Neuronal stem cell (in vitro differentiated cells): ENCODE measurements around the gene YPEL5.
"Not testable (repeated sequence)": the region's sequence is repeated elsewhere in the genome, so short reads cannot be mapped to it uniquely, and the experiment has no call there.

Experiments
- DNase-seq: peaks from one replicate; pipeline ENCODE4 v3.0.0-alpha.2; 2013; ENCODE audit warnings: low spot score
- H2AFZ ChIP-seq: one replicate; pipeline ENCODE4 v1.6.1; 2013; ENCODE audit warnings: mild to moderate bottlenecking, low read length, inconsistent platforms
- H2AK5ac ChIP-seq: 2 replicates; pipeline ENCODE4 v1.6.1; 2013; ENCODE audit warnings: low read depth, mild to moderate bottlenecking, inconsistent platforms, low read length, moderate library complexity, mixed read lengths
- H2BK120ac ChIP-seq: 2 replicates; pipeline ENCODE4 v1.6.1; 2013; ENCODE audit warnings: low read depth, mild to moderate bottlenecking, inconsistent platforms, low read length, moderate library complexity, mixed read lengths
- H2BK12ac ChIP-seq: one replicate; pipeline ENCODE4 v1.6.1; 2013; ENCODE audit warnings: low read length, inconsistent platforms
- H2BK15ac ChIP-seq: 2 replicates; pipeline ENCODE4 v1.6.1; 2013; ENCODE audit warnings: mild to moderate bottlenecking, low read length, inconsistent platforms, mixed read lengths
- H2BK5ac ChIP-seq: one replicate; pipeline ENCODE4 v1.6.1; 2013; ENCODE audit warnings: inconsistent platforms, mild to moderate bottlenecking, low read length, moderate library complexity
- H3K14ac ChIP-seq: one replicate; pipeline ENCODE4 v1.6.1; 2013; ENCODE audit warnings: low read length, inconsistent platforms
- H3K18ac ChIP-seq: 2 replicates; pipeline ENCODE4 v1.6.1; 2013; ENCODE audit warnings: low read length, inconsistent platforms
- H3K23ac ChIP-seq: 2 replicates; pipeline ENCODE4 v1.6.1; 2013; ENCODE audit warnings: low read depth, mild to moderate bottlenecking, mixed read lengths, low read length, inconsistent platforms; ENCODE audit not compliant: poor library complexity
- H3K27ac ChIP-seq: replicated peaks from 3 replicates; pipeline ENCODE4 v1.5.1; 2013; ENCODE audit warnings: low read length, inconsistent platforms
- H3K27me3 ChIP-seq, 3 experiments: 2 replicates each; pipeline ENCODE4 v1.6.1; 2013; ENCODE audit warnings: low read length in 3 of 3, mild to moderate bottlenecking in 2 of 3, inconsistent platforms in 1 of 3, low read depth in 1 of 3, mixed read lengths in 1 of 3, moderate library complexity in 1 of 3; ENCODE audit not compliant: control insufficient read depth in 3 of 3, insufficient read depth in 3 of 3
- H3K36me3 ChIP-seq, 2 donors: replicated peaks in 1 of 2; 2 replicates each; pipeline ENCODE4 v1.6.1; 2013; ENCODE audit warnings: low read length in 2 of 2; ENCODE audit not compliant: control insufficient read depth in 2 of 2, insufficient read depth in 2 of 2
- H3K4ac ChIP-seq: 2 replicates; pipeline ENCODE4 v1.6.1; 2013; ENCODE audit warnings: inconsistent platforms, mild to moderate bottlenecking, low read length, moderate library complexity
- H3K4me1 ChIP-seq, 2 donors: 1 replicate in 1 of 2; 2 replicates in 1 of 2; pipeline ENCODE4 v1.6.1; 2013; ENCODE audit warnings: low read length in 2 of 2, low read depth in 1 of 2; ENCODE audit not compliant: control insufficient read depth in 2 of 2, insufficient read depth in 1 of 2
- H3K4me2 ChIP-seq: one replicate; pipeline ENCODE4 v1.6.1; 2013; ENCODE audit warnings: mild to moderate bottlenecking, low read length, inconsistent platforms; ENCODE audit not compliant: insufficient read depth, poor library complexity, severe bottlenecking
- H3K4me3 ChIP-seq, 2 donors: 2 replicates each; pipeline ENCODE4 v1.5.1; 2013; ENCODE audit warnings: low read length in 2 of 2, mild to moderate bottlenecking in 2 of 2, inconsistent platforms in 1 of 2, moderate library complexity in 1 of 2
- H3K79me1 ChIP-seq: one replicate; pipeline ENCODE4 v1.6.1; 2013; ENCODE audit warnings: low read depth, mild to moderate bottlenecking, inconsistent platforms, low read length, moderate library complexity
- H3K9ac ChIP-seq: one replicate; pipeline ENCODE4 v1.6.1; 2013; ENCODE audit warnings: mild to moderate bottlenecking, low read depth, low read length, inconsistent platforms; ENCODE audit not compliant: poor library complexity
- H3K9me3 ChIP-seq, 2 donors: replicated peaks in 1 of 2; 2 replicates each; pipeline versions ENCODE3 to v1.6.1; 2013; ENCODE audit warnings: low read length in 2 of 2, mild to moderate bottlenecking in 2 of 2, inconsistent platforms in 1 of 2, low read depth in 1 of 2, mixed read lengths in 1 of 2, moderate library complexity in 1 of 2; ENCODE audit not compliant: control insufficient read depth in 2 of 2, insufficient read depth in 1 of 2
- H4K8ac ChIP-seq: one replicate; pipeline ENCODE4 v1.6.1; 2013; ENCODE audit warnings: low read depth, mild to moderate bottlenecking, inconsistent platforms, low read length, moderate library complexity
- H4K91ac ChIP-seq: one replicate; pipeline ENCODE4 v1.6.1; 2013; ENCODE audit warnings: low read length, low read depth, mild to moderate bottlenecking, inconsistent platforms; ENCODE audit not compliant: poor library complexity
- WGBS, 2 donors: extraction: QIAGEN DNeasy Blood & Tissue Kit; methylation state at CpG; one replicate each; pipeline ENCODE4 v1.1.7; 2013; ENCODE audit warnings: missing lambda C conversion rate in 2 of 2, mixed read lengths in 1 of 2; ENCODE audit not compliant: insufficient read length in 2 of 2, insufficient replicate concordance in 1 of 2; ENCODE audit errors: extremely low coverage in 2 of 2; 5-methylcytosine and 5-hydroxymethylcytosine counted together

YPEL5 gene

DNA sequence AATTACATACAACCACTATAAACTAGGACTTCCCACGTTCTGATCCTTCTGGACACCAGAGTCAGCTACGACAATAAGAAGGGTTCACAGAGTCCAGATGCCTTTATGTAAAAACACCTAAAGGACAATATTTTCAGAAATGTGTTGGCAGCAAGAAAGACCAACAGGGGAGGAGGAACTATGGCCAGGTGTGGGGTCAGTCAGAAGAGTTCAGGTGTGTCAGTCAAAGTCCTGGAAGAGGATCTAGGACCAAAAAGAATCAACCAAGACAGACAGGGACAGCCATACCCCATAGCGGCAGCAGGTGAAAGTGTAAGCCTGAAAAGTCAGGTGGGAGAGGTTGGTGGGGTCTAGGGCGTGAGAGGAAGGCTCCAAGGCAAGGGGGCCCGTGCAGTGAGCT lies 38.0 kb upstream of the YPEL5 start:
- H2BK12ac ChIP-seq: no peak overlapping the region
- no peak overlapping the region for H3K23ac ChIP-seq
- no peak overlapping the region for H3K27ac ChIP-seq
- no peaks in the 10 kb centered on the region for H3K79me1 ChIP-seq
- no peak overlapping the region for H4K8ac ChIP-seq
- no CpG with 5 or more reads among the region's 5 CpGs for WGBS, 2 donors
- H2BK15ac ChIP-seq: no peak overlapping the region
- H3K27me3 ChIP-seq: peaks cover 0 to 9% (median 0%) of the 10 kb centered on the region in 3 experiments
- no peak overlapping the region for H2AK5ac ChIP-seq
- H2AFZ ChIP-seq: no peak overlapping the region
- no peak overlapping the region for H4K91ac ChIP-seq
- peak overlapping the region; percentile 71 for H3K18ac ChIP-seq
- DNase-seq: no peak
- no peak overlapping the region for H3K14ac ChIP-seq
- H2BK5ac ChIP-seq: no peak overlapping the region
- no peak overlapping the region for H3K4ac ChIP-seq
- H3K36me3 ChIP-seq: no peaks in the 10 kb centered on the region
- no peaks in the 10 kb centered on the region for H3K4me1 ChIP-seq
- H2BK120ac ChIP-seq: no peak overlapping the region
- no peak overlapping the region for H3K9ac ChIP-seq
- no peaks in the 10 kb centered on the region for H3K9me3 ChIP-seq
- H3K4me3 ChIP-seq: no peak overlapping the region
- H3K4me2 ChIP-seq: no peak overlapping the region

DNA sequence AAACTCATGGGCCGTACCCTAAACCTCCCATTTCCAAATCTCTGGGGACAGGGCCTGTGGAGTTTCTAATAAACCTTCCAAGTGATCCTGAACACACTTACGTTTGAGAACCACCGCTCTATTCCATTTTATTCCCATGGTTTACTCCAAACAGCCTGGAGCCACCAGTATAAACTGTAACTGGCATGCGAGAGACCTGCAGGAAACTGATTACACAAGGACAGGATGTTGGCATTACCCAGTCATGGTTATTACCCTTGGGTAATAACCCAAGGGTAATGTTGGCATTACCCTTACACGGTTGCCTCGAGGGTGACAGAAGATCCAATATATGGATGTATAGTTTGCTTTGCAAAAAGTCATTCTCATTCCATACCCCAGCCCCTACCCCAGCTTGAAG lies 37.0 kb upstream of the YPEL5 start:
- H3K27ac ChIP-seq: no peak overlapping the region
- no peak overlapping the region for H3K4me3 ChIP-seq
- H3K4me1 ChIP-seq: peaks cover 0 to 1% of the 10 kb centered on the region in 2 donors
- no peak overlapping the region for H3K4me2 ChIP-seq
- peaks cover 0 to 16% (median 0%) of the 10 kb centered on the region in 3 experiments for H3K27me3 ChIP-seq
- no peak overlapping the region for H2BK120ac ChIP-seq
- H3K36me3 ChIP-seq: no peaks in the 10 kb centered on the region
- no peaks in the 10 kb centered on the region for H3K9me3 ChIP-seq
- no peak overlapping the region for H3K9ac ChIP-seq
- H3K23ac ChIP-seq: no peak overlapping the region
- H4K8ac ChIP-seq: no peak overlapping the region
- no peak overlapping the region for H2BK12ac ChIP-seq
- H4K91ac ChIP-seq: no peak overlapping the region
- H3K79me1 ChIP-seq: no peaks in the 10 kb centered on the region
- no peak overlapping the region for H2AFZ ChIP-seq
- no peak overlapping the region for H2AK5ac ChIP-seq
- no CpG with 5 or more reads among the region's 6 CpGs for WGBS, 2 donors
- no peak overlapping the region for H3K14ac ChIP-seq
- no peak for DNase-seq
- H3K18ac ChIP-seq: no peak overlapping the region
- no peak overlapping the region for H2BK15ac ChIP-seq
- H3K4ac ChIP-seq: no peak overlapping the region
- no peak overlapping the region for H2BK5ac ChIP-seq

DNA sequence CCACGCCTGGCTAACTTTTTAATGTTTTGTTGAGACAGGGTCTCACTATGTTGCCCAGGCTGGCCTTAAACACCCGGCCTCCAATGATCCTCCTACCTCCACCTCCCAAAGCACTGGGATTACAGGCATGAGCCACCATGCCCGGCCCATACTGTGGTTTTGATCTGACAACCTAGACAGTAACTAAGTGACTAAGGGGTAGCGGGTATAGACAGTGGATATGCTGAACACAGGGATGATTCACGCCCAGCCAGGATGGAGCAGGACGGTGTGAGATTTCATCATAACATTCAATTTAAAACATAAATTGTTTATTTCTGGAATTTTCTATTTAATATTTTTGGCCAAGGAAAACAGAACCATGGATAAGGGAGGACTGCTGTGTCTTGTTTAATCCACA lies 36.0 kb upstream of the YPEL5 start:
- no peak overlapping the region for H2BK15ac ChIP-seq
- H3K27me3 ChIP-seq: peaks cover 0 to 16% (median 0%) of the 10 kb centered on the region in 3 experiments
- no peak overlapping the region for H3K9ac ChIP-seq
- H3K14ac ChIP-seq: no peak overlapping the region
- no peak overlapping the region for H3K4ac ChIP-seq
- WGBS, 2 donors: no CpG with 5 or more reads among the region's 6 CpGs
- H4K91ac ChIP-seq: no peak overlapping the region
- H3K79me1 ChIP-seq: no peaks in the 10 kb centered on the region
- no peak overlapping the region for H2BK120ac ChIP-seq
- no peak overlapping the region for H2BK12ac ChIP-seq
- no peak overlapping the region for H3K27ac ChIP-seq
- no peaks in the 10 kb centered on the region for H3K9me3 ChIP-seq
- peaks cover 0 to 2% of the 10 kb centered on the region in 2 donors for H3K4me1 ChIP-seq
- H3K18ac ChIP-seq: peak overlapping the region; percentile 38
- no peak overlapping the region for H2AFZ ChIP-seq
- H3K36me3 ChIP-seq: no peaks in the 10 kb centered on the region
- no peak overlapping the region for H2AK5ac ChIP-seq
- no peak overlapping the region for H2BK5ac ChIP-seq
- no peak overlapping the region for H4K8ac ChIP-seq
- no peak for DNase-seq
- no peak overlapping the region for H3K4me3 ChIP-seq
- no peak overlapping the region for H3K23ac ChIP-seq
- H3K4me2 ChIP-seq: no peak overlapping the region

GRCh38 chr2:30111186-30111585 lies 35.6 kb upstream of the YPEL5 start:
- H3K27ac ChIP-seq, H3K4me3 ChIP-seq, H3K23ac ChIP-seq, H2BK120ac ChIP-seq, H2BK5ac ChIP-seq, H2AK5ac ChIP-seq, H2BK12ac ChIP-seq, H4K8ac ChIP-seq, DNase-seq, H3K4ac ChIP-seq, H3K4me2 ChIP-seq, H3K14ac ChIP-seq, H3K4me1 ChIP-seq, H3K9ac ChIP-seq, H3K9me3 ChIP-seq, H4K91ac ChIP-seq, H2BK15ac ChIP-seq, H3K18ac ChIP-seq, H2AFZ ChIP-seq, H3K79me1 ChIP-seq, H3K36me3 ChIP-seq: not testable (repeated sequence)
- H3K27me3 ChIP-seq: peaks cover 0 to 16% (median 1%) of the 10 kb centered on the region in 3 experiments
- no CpG with 5 or more reads among the region's 19 CpGs for WGBS, 2 donors
